HCEC 1CT (cell line): ENCODE data around the gene TCF23.

ENCODE experiments used
- DNase-seq: peaks from one replicate; pipeline ENCODE4 v3.0.0-alpha.2; 2017

Gene TCF23

GRCh38 chr2:27128668-27129571 lies 19.9 kb upstream of the TCF23 start:
- DNase-seq: no peak

DNA sequence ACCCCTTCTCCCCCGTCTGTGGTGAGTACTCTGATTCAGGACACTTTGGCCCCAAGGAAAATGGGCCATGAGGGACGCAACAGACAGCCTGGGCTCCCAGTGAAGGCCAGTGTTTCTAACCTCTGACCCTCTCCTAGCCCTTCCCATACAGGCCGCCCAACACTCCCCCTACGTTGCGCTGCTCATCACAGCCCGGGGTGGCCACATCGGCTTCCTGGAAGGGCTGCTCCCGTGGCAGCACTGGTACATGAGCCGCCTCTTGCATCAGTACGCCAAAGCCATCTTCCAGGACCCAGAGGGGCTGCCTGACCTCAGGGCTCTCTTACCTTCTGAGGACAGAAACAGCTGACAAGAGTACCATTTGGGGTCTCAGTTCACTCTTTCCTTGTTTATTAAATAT lies 18.4 kb upstream of the TCF23 start:
- DNase-seq: no peak

GRCh38 chr2:27131429-27131828 lies 17.4 kb upstream of the TCF23 start:
- DNase-seq: no peak

DNA sequence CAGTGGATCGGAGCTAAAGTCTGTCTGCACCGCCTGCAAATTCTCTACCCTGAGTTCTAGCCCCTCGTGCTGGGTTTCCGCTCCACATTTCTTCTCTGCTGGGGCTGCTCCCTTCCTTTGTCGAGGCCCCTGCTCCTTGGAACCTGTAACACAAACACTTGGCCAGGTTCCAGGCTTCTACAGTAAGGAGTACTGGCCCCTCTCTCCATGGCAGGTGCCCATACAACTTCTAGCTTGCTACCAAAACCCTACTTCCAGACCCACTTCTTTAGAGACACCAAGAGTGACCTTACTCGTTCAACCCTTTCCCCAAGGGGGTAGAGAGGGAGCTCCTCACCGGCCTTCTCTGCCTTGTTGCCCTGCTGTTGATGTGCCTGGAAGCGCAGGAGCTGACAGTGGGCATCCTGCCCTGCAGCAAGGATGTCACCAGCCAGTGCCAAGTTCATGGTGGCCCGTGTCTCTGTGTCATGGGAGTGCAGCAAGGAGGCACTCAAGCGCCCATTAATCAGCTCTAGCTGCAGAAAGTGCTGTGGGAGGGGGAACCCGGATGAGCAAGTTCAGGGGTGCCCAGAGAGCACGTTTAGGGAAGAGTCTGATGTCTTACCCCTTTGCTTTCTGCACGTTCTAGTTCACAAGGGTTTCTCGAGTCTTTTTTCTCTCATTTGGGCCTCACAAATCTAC lies 15.5 kb upstream of the TCF23 start:
- DNase-seq: no peak

DNA sequence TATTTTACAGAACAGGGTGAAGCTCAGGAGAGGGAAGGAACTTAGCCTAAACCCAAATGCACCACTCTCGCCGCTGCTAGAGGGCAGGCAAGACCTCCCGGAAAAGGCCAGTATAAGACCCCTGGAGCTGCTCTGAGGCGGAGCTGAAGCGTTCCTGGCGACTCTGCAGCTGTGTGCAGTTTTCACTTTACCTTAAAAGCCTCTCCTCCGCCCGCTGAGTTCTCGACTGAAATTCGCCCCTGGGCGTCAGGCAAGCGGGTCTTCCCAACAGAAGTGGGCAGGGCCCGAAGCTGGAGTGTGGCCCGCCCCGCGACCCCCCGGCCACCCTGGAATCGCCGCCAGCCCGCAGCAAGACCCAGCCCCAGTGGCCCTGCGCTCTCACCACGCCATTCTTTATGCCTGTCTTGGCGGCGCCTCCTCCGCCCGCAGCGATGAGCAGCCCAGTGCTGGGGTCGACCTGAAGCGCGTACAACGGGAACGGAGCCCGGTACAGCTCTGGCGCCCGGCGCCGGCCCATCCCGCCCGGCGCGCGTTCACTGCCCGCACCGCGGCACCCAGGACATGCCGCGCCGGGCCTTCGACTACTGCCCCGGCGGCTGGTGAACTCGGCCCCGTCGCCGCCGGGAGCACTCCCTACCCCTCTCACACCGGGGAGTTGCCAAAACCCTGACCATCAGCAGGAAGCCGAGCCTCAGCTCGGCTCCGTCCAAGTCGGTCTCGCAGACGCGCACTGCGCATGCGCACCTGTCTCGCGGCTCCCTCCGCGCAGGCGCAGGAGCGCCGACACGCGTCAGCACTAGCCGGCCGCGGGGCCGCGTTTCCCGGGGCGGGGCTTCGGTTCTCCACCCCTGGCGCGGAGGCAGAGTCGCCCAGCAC lies 14.7 kb upstream of the TCF23 start, which contains the start of gene PREB:
TSS of gene PREB (minus strand) at position 732 of the 876 bp plus-strand sequence. CDS start at position 517, 215 bp downstream.
- DNase-seq: peak; percentile 90

- DNase-seq: no peak
Measured at GRCh38 chr2:27134781-27135477, 13.9 kb upstream of the TCF23 start.

GRCh38 chr2:27135478-27135955 lies 13.3 kb upstream of the TCF23 start:
- no peak for DNase-seq

DNA sequence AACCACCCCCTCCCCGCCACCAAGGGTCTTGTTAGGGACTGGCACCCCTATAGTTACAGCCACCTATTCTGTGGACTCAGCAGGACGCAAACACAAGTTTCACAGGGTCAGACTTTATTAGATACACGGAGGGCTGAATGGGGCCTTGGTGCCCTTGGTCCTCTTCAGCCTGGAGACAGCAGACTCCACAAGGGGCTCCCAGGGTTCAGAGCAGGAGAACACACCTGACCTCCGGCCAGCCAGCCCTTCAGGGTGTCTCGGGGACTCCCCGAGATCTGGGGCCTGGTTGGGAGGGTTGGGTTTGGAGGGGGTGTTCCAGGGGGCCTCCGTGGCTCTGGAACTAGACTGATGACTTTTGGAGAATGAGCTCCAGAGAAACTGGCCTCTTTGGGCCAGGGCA lies 12.1 kb upstream of the TCF23 start:
- DNase-seq: no peak

DNA sequence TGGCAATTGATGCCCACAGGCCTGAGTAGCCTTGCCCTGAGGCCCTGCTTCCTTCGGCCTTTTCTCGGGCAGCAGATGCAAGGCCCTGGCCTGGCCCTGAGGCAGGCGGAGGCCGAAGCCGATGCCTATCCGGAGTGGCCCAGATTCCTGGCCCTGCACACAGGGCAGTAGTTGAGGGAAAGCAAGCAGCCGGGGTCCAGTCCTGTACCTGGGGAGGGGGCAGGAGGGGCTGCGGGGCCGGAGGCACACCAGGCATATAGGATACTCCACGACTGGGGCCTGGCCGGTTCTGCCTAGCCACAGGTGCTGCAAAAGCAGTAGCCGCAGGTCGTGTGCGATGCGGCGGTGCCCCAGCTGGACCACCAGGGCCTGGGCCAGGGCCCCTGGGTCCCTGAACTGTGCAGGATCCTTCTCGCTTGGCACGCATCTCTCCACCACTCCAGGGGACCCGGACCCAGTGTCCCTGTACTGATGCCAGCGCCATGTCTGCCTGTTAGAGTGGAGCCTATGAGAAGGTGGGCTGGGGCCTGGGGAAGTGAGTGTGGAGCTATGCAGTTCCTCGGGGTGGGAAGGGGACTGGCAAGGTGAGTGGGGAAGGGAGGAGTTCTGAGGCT lies 11.4 kb upstream of the TCF23 start:
- no peak for DNase-seq

DNA sequence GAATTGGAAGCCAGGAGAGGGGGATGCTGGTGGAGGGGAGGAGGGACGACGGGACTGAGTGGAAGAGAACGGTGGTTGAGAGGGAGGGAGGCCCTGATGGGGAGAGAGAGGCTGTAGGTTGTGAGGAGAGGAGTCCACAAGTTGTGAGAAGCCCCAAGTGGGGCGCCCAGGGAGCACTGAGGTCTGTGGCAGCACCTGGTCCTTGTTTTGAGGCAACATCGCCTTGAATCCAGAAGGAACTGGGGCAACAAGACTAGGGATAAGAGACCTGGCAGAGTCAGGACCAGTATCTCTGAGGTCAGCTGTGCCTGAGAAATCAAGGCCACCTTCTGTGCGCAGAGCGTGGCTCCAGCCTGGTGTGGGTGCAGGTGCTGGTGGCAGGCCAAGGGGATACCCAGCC lies 10.7 kb upstream of the TCF23 start:
- DNase-seq: no peak

DNA sequence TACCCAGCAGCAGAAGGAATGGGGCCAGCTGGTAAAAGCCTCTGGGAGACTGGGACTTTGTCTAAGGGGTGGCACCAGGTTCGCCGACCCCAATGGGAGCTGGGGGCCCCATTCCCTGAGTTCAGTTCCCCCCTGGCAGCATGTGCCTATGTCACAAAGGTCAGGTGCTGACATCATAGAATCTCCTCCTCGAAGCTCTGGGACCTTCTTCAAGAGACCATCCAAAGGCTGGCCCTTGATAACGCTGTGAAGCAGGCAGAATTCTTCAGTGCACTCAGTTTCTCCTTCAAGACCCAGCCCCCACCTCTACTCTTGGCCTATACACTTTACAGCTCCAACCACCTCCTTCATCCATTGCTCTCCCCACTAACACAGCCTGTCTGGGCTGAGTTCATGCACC lies 9.5 kb upstream of the TCF23 start, which contains the start of gene PRR30:
TSS of gene PRR30 (minus strand) at position 101 of the 400 bp plus-strand sequence. CDS start 1,081 bp downstream, outside the sequence.
- no peak for DNase-seq

DNA sequence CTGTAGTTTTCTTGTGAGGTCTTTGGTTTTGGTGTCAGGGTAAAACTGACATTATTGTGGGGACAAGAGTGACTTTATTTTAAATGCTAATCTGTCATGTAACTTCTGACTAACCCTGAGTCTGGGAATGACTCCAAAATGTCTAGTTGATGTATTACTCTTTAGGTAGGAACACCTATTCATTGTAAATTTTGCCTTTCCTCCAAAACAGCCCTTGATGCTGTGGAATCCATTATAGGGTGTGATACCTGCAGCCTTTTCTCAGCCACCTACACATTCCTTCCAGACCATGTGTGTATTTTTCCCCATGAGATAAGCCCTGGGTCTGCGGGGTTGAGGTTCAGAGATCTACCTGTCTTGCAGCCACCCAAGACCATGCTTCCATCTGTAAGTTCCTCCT lies 5.5 kb upstream of the TCF23 start:
- no peak for DNase-seq

- no peak for DNase-seq
Measured at GRCh38 chr2:27145682-27146081, 3.1 kb upstream of the TCF23 start.

GRCh38 chr2:27147935-27148334 lies 869 bp upstream of the TCF23 start:
- DNase-seq: no peak

GRCh38 chr2:27149570-27150405 lies 984 bp downstream of the TCF23 start:
- DNase-seq: no peak

DNA sequence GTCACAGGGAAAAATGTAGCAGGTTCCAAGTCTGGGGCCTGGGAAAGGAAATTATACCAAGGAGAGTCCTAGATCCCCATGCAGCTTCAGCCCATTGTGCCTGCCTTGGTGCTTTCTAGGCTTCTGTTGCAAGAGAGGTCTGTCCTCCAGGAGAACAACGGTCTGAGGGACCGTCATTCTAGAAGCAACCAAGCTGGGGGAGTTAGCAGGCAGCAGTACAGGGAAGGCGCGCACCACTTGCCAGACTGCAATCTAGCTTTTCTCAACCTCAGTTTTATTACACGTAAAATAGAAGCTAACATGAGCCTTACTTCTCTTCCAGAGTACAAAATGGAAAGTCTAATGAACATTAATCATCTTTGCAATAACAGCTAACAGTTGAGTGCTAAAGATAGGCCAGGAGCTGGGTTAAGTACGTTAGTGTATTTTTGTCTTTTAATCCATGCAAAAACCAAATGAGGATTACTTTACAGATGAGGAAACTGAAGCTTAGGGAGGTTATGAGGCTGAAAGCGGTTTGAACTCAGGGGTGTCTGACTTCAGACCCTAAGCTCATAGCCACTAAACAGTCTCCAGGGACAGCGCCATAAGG lies 1.9 kb downstream of the TCF23 start:
- no peak for DNase-seq

- DNase-seq: no peak
Measured at GRCh38 chr2:27152102-27152795, 3.4 kb downstream of the TCF23 start.

DNA sequence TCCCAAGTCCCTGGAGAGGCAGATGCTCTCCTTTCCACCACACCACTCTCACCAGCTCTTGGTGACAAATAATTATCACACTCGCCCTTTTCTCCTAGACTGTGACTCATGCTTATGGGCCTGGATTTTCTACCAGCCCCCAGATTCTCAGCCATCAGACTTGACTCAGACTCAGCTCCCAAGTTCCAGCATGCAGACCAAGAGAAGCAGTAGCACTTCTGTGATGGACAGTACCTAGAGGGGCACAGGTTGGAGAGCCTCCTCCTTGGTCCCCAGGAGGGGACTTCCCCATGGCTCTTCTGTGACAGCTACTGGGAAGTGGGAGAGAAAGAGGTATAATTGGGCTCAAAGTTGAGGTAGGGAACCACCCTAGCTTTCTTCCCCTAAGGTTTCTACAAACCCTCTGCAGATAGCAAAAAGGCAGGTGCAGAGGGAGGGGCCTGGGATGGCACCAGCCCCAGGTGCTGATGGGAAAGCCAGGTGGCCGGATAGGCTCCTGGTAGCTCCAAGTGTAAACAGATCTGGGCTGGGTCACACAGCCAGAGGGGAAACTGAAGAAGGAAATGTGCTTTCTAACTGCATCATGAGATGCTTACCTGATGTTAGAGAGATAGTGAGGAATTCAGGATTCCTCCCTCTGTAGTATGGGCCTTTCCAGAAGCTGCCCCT lies 4.1 kb downstream of the TCF23 start:
- peak; percentile 26 for DNase-seq

- DNase-seq: no peak
Measured at GRCh38 chr2:27154488-27154887, 5.7 kb downstream of the TCF23 start.
